ENCODE data around the gene ARSK. TPM values are rescaled to one million over a fixed set of nuclear protein-coding genes. Genes with fewer than 3 reads are reported as not detected.

The ARSK gene
- total and polyA plus RNA-seq, 10 of the 15 experiments (the other 5 are each of a cell fraction or from before 2014, with no cell fraction given), result 1.6 to 9.5 (median 5.8) TPM

DNA sequence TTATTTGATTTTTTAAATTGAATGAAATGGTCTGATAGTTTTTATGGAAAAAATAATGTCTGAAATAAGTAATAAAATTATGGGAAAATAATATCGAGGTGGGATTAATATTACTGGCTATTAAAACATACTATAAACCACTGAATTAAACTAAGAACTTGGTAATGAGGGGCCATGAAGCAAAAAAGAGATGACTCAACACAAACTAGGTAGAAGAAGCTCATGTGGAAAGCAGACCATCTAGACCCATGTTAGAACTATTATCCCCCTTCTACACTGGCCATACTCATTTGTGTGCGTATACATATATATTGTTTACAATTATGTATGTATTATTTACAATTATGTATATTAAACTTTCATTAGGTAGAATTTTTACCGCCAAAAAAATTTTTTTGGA is 56.5 kb downstream of the ARSK start:
- DNase-seq (ENCODE audit: low read depth, low spot score), result no peak
- Histone ChIP-seq H3K79me2 (ENCODE audit: control insufficient read depth, insufficient read depth, low read length) (no peaks in the 10 kb centered on the region), H4K20me1 (ENCODE audit: control insufficient read depth, insufficient read depth) (no peaks in the 10 kb centered on the region), H3K27me3 (replicated peaks in 1 of 2; ENCODE audit: control insufficient read depth in 2 of 2, insufficient read depth in 2 of 2, low read length in 1 of 2) (no peaks in the 10 kb centered on the region), H3K4me2 (ENCODE audit: control insufficient read depth, insufficient read depth) (no peak overlapping the region), H3K9me3 (replicated peaks; ENCODE audit: control insufficient read depth, insufficient read depth, low read length) (peaks cover 6% of the 10 kb centered on the region; the same call in 2 of the 3 replicates), H3K36me3 (ENCODE audit: control insufficient read depth in 2 of 2, insufficient read depth in 2 of 2, low read length in 1 of 2) (no peaks in the 10 kb centered on the region), H3K4me1 (ENCODE audit: control insufficient read depth, insufficient read depth, low read length) (peaks cover 4% of the 10 kb centered on the region; the same call in 1 of the 2 replicates), H3K9ac (ENCODE audit: control insufficient read depth, insufficient read depth, low read length) (no peak overlapping the region), H3K4me3 (no peak overlapping the region), H2AFZ (ENCODE audit: control insufficient read depth, low read depth, low read length) (no peak overlapping the region), H3K27ac (ENCODE audit: control insufficient read depth, insufficient read depth) (no peak overlapping the region)
- TF ChIP-seq, protein P1, sequence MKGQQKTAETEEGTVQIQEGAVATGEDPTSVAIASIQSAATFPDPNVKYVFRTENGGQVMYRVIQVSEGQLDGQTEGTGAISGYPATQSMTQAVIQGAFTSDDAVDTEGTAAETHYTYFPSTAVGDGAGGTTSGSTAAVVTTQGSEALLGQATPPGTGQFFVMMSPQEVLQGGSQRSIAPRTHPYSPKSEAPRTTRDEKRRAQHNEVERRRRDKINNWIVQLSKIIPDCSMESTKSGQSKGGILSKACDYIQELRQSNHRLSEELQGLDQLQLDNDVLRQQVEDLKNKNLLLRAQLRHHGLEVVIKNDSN (IDR thresholded peaks at IDR 0.05; ENCODE audit: borderline replicate concordance, extremely low read length, insufficient read depth, low read depth, low read length), result no peak
- TF ChIP-seq SREBF2 (IDR thresholded peaks at IDR 0.05; ENCODE audit: low read length) (no peak), KAT2A (conservative IDR thresholded peaks at IDR 0.05; ENCODE audit: control insufficient read depth, low read depth, low read length) (no peak), ZNF274 (IDR thresholded peaks at IDR 0.05; ENCODE audit: insufficient read depth, insufficient read length) (no peak), RFX5 (IDR thresholded peaks at IDR 0.05; ENCODE audit: low read depth, low read length) (no peak), IKZF2 (IDR thresholded peaks at IDR 0.05) (no peak), MYC (IDR thresholded peaks at IDR 0.05; ENCODE audit: insufficient read depth, insufficient read length, insufficient replicate concordance, low read length, severe bottlenecking) (no peak)
- SMC1A ChIA-PET (ENCODE audit: uncharacterized antibody, unreplicated experiment), result interaction anchor here (0.6 to 1.1 kb wide), 3 partner anchors 24 to 263 kb away, joined by 3 to 4 read pairs (median 3); no protein-coding TSS in a partner anchor
- POLR2A ChIA-PET, result no interaction called here
- in situ Hi-C loops (cut with MboI), result no loop called here
- FAIRE-seq, result no peak
- BruUV-seq (replicated peaks), result no TSS peak
- WGBS (ENCODE audit: insufficient coverage, insufficient replicate concordance, low lambda C conversion rate, missing lambda C conversion rate), result 82% methylated on average over 3 of the region's 3 CpGs
- CTCF ChIA-PET, result no interaction called here
- ATAC-seq, result no peak
- RAD21 ChIA-PET (ENCODE audit: unreplicated experiment), result no interaction called here
- intact Hi-C loops (cut with micrococcal nuclease; ENCODE audit: unreplicated experiment), result loop anchor here (10.0 kb wide), 1 partner anchor 537 kb away; no protein-coding TSS in a partner anchor

Data from GM12878 (cell line).